ENCODE measurements around the gene RAPGEF2.
A peak's percentile ranks its signal among the peaks of the same experiment; 100 is the strongest.

RAPGEF2 gene

DNA sequence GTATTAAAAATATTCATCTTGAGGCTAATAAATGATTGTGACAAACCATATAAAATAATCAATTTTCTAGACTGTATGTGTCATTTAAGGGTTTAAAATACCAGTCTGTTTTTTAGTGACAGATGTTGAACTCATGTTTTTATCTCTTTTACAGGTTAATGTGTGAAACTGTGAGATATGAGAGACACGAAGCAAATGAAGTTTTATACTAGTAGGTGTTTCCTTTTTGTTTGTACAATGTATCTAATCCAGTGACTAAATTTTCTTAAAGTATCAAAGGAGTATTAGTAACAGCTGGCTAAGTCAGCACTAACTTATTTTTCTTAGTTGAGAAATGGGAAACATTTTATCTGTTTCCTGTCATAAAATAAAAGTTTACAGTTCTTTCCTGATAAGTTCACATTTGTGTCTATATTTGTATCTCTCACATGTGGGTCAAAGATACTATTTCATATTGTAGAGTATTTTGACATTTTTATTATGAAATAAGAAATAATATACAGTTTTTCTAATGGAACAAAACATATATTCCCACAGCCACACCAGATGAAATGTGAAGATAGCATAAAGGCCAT, 90.3 kb downstream of the RAPGEF2 start:
- DNase-seq (ENCODE audit: extremely low read depth in 1 of 2, low read depth in 1 of 2), result no peak

DNA sequence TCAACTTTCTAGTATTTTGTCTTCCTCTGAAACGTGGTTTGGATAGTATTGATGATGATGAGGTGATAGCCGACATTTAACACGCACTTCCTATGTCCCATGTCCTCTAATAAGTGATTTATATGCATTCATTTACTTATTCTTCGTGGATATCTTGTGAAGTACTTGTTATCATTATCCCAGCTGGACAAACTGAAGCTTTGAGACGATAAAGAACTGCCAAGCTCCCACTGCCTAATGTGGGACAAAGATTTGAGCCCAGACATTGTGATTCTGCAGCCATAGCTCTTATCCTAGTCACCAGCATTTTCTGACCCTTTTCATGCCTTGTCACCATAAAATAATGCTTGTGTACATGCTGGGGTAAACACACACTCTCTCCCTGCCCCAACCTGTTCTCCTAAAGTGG, 92.5 kb downstream of the RAPGEF2 start:
- no peak for DNase-seq (ENCODE audit: extremely low read depth in 1 of 2, low read depth in 1 of 2)

- DNase-seq (ENCODE audit: extremely low read depth in 1 of 2, low read depth in 1 of 2), result no peak
Measured at GRCh38 chr4:159197260-159197884, 94.5 kb downstream of the RAPGEF2 start.

DNA sequence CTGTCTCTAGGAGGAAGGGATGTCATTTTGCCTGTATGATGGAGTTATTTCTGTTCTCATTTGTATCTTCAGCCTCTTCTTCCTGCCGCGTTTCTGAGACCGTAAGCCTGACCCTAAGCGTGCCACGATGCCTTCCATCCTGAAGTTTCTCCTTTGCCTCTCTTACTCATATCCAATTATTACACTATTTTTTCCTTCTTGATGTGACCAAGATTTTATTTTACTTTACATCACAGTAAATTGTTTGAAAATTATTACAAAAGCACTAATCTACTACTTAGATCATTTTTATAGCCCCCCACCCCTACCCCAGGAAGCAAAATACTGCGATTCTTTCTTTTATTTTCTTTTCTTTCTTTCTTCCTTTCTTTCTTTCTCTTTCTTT, 95.0 kb downstream of the RAPGEF2 start:
- DNase-seq (ENCODE audit: extremely low read depth in 1 of 2, low read depth in 1 of 2), result no peak

DNA sequence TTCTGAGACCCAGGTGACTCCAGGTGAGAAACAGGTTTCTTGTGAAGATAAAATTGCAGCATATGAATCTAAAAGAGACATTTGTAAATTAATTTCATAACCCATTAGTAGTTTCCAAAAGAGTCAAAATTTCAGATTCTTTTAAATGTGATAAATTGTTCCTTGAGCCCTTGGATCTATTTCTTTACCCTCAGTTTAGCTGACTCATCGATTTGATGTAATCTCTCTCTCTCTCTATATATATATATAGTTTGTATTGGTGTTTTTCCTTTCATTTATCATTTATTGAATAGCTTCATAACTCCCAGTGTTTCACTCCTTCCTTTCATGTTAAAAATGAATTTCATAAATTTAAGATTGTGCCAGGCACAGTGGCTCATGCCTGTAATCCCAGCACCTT, 96.9 kb downstream of the RAPGEF2 start:
- DNase-seq (ENCODE audit: extremely low read depth in 1 of 2, low read depth in 1 of 2), result no peak

GRCh38 chr4:159201168-159201567, 98.3 kb downstream of the RAPGEF2 start:
- no peak for DNase-seq (ENCODE audit: extremely low read depth in 1 of 2, low read depth in 1 of 2)

- DNase-seq (ENCODE audit: extremely low read depth in 1 of 2, low read depth in 1 of 2), result no peak
Measured at GRCh38 chr4:159204566-159204965, 101.7 kb downstream of the RAPGEF2 start.

- DNase-seq (ENCODE audit: extremely low read depth in 1 of 2, low read depth in 1 of 2), result no peak
Measured at GRCh38 chr4:159205466-159205865, 102.6 kb downstream of the RAPGEF2 start.

- DNase-seq (ENCODE audit: extremely low read depth in 1 of 2, low read depth in 1 of 2), result peak; percentile 19 to 47
Measured at GRCh38 chr4:159206427-159206871, 103.6 kb downstream of the RAPGEF2 start.

- no peak for DNase-seq (ENCODE audit: extremely low read depth in 1 of 2, low read depth in 1 of 2)
Measured at GRCh38 chr4:159209249-159209648, 106.4 kb downstream of the RAPGEF2 start.

GRCh38 chr4:159210975-159211374, 108.1 kb downstream of the RAPGEF2 start:
- DNase-seq (ENCODE audit: extremely low read depth in 1 of 2, low read depth in 1 of 2), result no peak

DNA sequence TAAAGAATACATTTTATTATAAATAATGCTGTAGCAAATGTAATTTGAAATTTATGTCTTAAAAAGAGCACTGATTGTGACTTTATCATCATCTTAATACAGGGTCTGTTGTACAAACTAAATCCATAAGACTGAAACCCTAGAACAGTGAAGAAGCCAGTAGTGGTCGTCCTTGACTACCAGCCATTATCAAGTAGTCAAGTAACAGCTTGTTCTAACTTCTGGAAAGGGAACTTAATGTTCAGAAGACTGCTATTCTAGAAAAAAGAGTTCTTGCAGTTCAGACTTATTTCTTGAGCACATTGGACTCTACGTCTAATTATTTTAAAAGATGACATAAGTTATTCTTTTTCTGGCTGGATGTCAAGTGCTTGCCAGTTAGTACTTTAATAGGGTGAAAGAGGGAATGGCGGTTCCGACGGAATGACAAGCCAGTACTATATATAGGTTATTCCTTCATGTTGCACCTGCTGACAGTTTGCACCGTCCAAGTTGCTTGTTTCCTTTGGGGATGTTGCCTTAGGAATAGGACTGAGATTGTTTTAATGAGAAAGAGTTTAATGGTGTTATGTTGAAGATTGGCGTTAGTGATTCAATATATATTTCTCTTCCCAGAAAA, 109.9 kb downstream of the RAPGEF2 start:
- DNase-seq (ENCODE audit: extremely low read depth in 1 of 2, low read depth in 1 of 2), result no peak

DNA sequence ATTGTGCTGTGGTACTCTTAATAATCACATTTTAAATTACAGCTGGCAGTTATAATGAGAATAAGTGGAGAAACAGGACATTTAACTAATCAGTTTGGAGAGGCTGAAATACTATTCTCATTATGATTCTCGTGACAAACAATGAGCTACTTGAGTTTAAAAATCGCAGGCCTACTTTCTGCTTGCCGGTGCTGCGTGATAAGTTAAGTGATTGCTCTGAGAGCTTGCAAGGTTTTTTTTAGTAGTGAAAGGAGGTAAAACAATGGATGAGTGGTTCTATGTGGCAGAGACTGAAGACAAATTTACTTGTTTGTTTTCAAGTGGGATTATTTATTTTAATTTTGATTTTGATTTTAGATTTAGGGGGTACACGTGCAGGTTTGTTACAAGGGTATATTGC, 114.0 kb downstream of the RAPGEF2 start:
- DNase-seq (ENCODE audit: extremely low read depth in 1 of 2, low read depth in 1 of 2), result no peak

DNA sequence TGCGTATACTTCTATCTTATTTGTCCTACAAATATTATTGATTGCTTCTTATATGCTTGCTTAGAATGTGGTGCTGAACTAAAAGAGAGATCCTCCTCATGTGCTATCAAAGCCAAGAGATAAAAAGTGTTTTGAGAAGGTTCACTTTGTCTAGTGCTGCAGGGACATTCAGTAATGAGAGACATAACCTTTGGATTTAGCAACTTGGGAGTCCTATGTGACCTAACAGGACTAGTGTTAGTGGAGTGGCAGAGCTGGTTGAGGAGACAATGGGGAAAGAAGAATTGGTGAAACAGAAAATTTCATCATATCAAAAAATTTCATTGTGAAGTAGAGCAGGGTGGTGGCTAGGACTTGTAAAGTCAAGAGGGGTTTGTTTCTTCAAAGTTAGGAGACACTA, 117.0 kb downstream of the RAPGEF2 start:
- no peak for DNase-seq (ENCODE audit: extremely low read depth in 1 of 2, low read depth in 1 of 2)

- no peak for DNase-seq (ENCODE audit: extremely low read depth in 1 of 2, low read depth in 1 of 2)
Measured at GRCh38 chr4:159220353-159220752, 117.5 kb downstream of the RAPGEF2 start.

DNA sequence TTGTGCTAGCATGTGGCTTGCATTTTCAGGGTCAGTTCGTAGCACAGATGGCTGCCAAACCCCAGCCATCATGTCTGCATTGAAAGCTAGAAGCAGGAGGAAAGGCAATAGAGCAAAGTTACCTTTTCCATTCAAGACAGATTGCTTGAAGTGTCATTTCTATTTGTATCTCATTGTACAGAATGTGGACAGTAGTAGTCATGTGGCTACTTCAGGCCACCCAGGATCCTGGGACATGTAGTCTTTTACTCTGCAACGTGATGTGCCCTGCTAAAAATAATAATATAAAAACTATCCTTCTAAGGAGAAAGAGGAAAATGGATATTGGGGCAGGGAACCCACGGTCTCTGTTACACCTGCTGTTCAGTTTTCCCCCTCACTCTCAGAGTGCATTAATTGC, 118.4 kb downstream of the RAPGEF2 start:
- no peak for DNase-seq (ENCODE audit: extremely low read depth in 1 of 2, low read depth in 1 of 2)

GRCh38 chr4:159222043-159222552, 119.2 kb downstream of the RAPGEF2 start:
- no peak for DNase-seq (ENCODE audit: extremely low read depth in 1 of 2, low read depth in 1 of 2)

GRCh38 chr4:159224408-159224807, 121.5 kb downstream of the RAPGEF2 start:
- DNase-seq (ENCODE audit: extremely low read depth in 1 of 2, low read depth in 1 of 2), result no peak

DNA sequence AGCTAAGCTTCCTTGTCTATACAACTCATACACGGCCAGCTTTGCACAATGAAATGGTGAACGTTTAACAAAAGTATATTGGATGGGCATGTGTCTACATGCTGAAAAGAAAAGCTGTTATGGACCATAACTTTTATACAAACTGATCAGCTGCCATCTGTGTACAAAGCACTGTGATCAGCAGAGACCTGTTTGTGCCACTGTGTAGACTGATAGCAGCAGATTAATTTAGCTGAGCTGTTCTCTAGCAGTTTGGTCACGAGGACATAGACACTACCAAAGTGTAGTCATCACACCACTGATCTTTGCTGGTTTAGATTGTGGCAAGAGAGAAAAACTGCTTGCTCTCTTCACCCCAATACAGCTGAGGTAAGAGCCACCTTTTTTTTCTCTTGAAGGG, 124.5 kb downstream of the RAPGEF2 start:
- DNase-seq (ENCODE audit: extremely low read depth in 1 of 2, low read depth in 1 of 2), result no peak

GRCh38 chr4:159227984-159228383, 125.1 kb downstream of the RAPGEF2 start:
- DNase-seq (ENCODE audit: extremely low read depth in 1 of 2, low read depth in 1 of 2), result no peak

- DNase-seq (ENCODE audit: extremely low read depth in 1 of 2, low read depth in 1 of 2), result no peak
Measured at GRCh38 chr4:159229164-159229563, 126.3 kb downstream of the RAPGEF2 start.

GRCh38 chr4:159232465-159233106, 129.7 kb downstream of the RAPGEF2 start:
- no peak for DNase-seq (ENCODE audit: extremely low read depth in 1 of 2, low read depth in 1 of 2)
